ENCODE data around the gene AKAP5. TPM values are rescaled to one million over a fixed set of nuclear protein-coding genes. Genes with fewer than 3 reads are reported as not detected.

Gene AKAP5
- total RNA-seq, 3 donors from 2014 or later: 0.96 to 1.2 (median 0.98) TPM

DNA sequence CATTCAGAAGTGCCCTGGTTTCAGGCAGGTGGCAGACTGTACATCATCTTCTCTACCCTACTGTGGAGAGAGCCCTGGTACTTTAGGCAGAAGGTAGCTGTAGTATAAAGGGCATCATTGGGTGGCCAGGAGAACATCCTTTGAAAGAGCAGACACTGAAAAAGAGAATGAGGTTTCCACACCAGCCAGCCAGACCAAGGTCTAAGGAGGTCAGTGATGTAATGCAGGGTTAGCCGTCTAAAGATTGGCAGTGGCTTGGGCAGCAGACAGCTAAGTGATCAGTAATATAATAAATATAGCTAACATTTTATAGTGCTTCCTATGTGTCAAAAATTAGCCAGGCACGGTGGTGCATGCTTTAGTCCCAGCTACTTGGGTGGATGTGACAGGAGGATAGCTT is 26.3 kb downstream of the AKAP5 start:
- H3K27me3 ChIP-seq: no peaks in the 10 kb centered on the region
- H3K27ac ChIP-seq: no peak overlapping the region
- peaks cover 2% of the 10 kb centered on the region for H3K36me3 ChIP-seq
- no peaks in the 10 kb centered on the region for H3K4me1 ChIP-seq
- TF ChIP-seq POLR2AphosphoS5 (IDR thresholded peaks at IDR 0.05): no peak
- TF ChIP-seq, protein P1, sequence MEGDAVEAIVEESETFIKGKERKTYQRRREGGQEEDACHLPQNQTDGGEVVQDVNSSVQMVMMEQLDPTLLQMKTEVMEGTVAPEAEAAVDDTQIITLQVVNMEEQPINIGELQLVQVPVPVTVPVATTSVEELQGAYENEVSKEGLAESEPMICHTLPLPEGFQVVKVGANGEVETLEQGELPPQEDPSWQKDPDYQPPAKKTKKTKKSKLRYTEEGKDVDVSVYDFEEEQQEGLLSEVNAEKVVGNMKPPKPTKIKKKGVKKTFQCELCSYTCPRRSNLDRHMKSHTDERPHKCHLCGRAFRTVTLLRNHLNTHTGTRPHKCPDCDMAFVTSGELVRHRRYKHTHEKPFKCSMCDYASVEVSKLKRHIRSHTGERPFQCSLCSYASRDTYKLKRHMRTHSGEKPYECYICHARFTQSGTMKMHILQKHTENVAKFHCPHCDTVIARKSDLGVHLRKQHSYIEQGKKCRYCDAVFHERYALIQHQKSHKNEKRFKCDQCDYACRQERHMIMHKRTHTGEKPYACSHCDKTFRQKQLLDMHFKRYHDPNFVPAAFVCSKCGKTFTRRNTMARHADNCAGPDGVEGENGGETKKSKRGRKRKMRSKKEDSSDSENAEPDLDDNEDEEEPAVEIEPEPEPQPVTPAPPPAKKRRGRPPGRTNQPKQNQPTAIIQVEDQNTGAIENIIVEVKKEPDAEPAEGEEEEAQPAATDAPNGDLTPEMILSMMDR (IDR thresholded peaks at IDR 0.05): no peak
- no peak for TF ChIP-seq POLR2A (IDR thresholded peaks at IDR 0.05)
- no peak overlapping the region for H3K4me3 ChIP-seq
- H3K9me3 ChIP-seq: no peaks in the 10 kb centered on the region
- intact Hi-C loops (cut with DNase I; ENCODE audit: low total_unique reads): no loop called here
- DNase-seq (ENCODE audit: low spot score in 2 of 2): no peak

DNA sequence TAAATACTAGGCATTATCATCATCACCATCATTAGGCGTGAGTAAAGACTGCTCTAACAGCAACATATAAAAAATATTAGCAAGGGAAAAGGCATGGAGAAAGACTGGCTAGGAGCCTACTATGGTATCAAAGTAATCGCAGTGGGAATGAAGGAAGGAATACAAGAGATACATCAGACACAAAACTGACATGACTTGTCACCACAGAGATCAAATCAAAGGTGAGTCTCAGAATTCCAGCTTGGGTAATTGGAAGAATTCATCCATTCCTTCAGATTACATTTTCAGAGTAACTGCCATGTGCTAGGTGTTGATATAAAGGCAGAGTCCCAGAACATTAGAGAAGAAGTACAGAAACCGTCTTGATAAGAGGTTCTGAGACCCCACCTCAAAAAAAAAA is 28.2 kb downstream of the AKAP5 start:
- Histone ChIP-seq H3K36me3 (no peaks in the 10 kb centered on the region), H3K4me3 (no peak overlapping the region), H3K27ac (no peak overlapping the region), H3K4me1 (no peaks in the 10 kb centered on the region), H3K27me3 (no peaks in the 10 kb centered on the region), H3K9me3 (no peaks in the 10 kb centered on the region)
- DNase-seq (ENCODE audit: low spot score in 2 of 2): no peak
- intact Hi-C loops (cut with DNase I; ENCODE audit: low total_unique reads): no loop called here
- TF ChIP-seq, protein P1 (IDR thresholded peaks at IDR 0.05): no peak
- TF ChIP-seq POLR2A (IDR thresholded peaks at IDR 0.05) (no peak), POLR2AphosphoS5 (IDR thresholded peaks at IDR 0.05) (no peak)

DNA sequence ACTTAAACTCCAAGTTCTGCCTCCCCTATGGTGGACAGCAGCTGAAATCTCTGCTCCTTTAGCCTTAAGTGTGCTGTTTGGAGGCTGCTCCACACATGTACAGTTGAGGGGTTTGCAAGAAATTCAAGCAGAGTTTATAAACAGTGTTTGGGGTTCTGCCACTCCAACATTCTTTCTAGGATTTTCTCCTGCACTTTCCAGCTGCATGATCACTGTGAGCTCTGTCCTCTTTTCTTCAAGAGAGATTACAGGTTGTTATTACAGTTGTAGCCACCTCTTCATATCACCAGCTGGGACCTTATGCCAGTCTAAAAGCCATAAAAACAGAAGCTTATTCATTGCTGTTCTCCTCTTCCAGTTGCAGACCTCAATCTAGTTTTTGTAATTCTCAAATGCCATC is 30.0 kb downstream of the AKAP5 start:
- DNase-seq (ENCODE audit: low spot score in 2 of 2): no peak
- intact Hi-C loops (cut with DNase I; ENCODE audit: low total_unique reads): no loop called here
- no peak overlapping the region for H3K4me3 ChIP-seq
- no peaks in the 10 kb centered on the region for H3K36me3 ChIP-seq
- H3K4me1 ChIP-seq: no peaks in the 10 kb centered on the region
- H3K27me3 ChIP-seq: no peaks in the 10 kb centered on the region
- TF ChIP-seq POLR2AphosphoS5 (IDR thresholded peaks at IDR 0.05) (no peak), POLR2A (IDR thresholded peaks at IDR 0.05) (no peak)
- TF ChIP-seq, protein P1 (IDR thresholded peaks at IDR 0.05): no peak
- H3K9me3 ChIP-seq: no peaks in the 10 kb centered on the region
- no peak overlapping the region for H3K27ac ChIP-seq

DNA sequence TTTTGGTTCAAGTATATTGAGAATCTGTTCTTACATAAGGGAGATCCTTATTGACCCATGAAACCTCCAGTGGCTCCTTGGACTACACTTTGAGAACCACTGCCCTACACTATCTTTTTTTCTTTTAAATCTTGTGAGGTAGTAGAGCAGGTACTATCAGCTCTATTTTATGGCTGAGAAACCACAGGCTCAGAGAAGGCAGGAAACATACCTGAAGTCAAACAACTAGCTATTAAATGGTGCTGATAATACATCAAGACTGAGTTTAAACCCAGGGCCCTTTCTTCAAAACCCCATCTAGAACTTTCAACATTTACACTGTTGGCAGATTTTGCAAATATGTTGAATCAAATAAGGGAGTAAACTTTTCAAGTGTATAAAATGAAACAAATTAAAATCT is 31.5 kb downstream of the AKAP5 start:
- Histone ChIP-seq H3K9me3 (no peaks in the 10 kb centered on the region), H3K4me3 (no peak overlapping the region), H3K27ac (no peak overlapping the region), H3K4me1 (peaks cover 0 to 7% of the 10 kb centered on the region in 2 donors), H3K36me3 (no peaks in the 10 kb centered on the region), H3K27me3 (no peaks in the 10 kb centered on the region)
- intact Hi-C loops (cut with DNase I; ENCODE audit: low total_unique reads): no loop called here
- no peak for DNase-seq (ENCODE audit: low spot score in 2 of 2)
- TF ChIP-seq POLR2AphosphoS5 (IDR thresholded peaks at IDR 0.05): no peak
- no peak for TF ChIP-seq POLR2A (IDR thresholded peaks at IDR 0.05)
- TF ChIP-seq, protein P1 (IDR thresholded peaks at IDR 0.05): no peak

DNA sequence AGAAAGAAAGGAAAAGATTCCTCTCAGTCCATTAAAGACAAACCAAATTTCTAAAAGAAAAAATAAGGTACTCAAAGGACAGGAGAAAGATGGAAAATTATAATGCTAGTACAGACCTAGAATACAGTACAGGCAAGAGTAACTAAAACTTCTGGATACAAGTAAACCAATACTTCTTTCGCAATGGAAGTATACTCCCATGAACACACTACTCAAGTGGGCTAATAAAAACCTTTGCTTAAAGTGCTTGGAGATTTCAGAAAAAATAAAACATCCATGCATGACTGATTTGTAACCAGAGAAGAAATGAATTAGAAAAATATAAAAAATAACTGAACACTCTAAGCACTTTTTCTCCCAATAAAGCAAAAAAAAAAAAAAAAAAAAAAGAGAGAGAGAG is 34.8 kb downstream of the AKAP5 start:
- Histone ChIP-seq H3K9me3 (no peaks in the 10 kb centered on the region), H3K36me3 (no peaks in the 10 kb centered on the region), H3K27ac (no peak overlapping the region), H3K4me1 (peaks cover 0 to 15% of the 10 kb centered on the region in 2 donors), H3K4me3 (no peak overlapping the region), H3K27me3 (no peaks in the 10 kb centered on the region)
- intact Hi-C loops (cut with DNase I; ENCODE audit: low total_unique reads): no loop called here
- DNase-seq (ENCODE audit: low spot score in 2 of 2): no peak
- no peak for TF ChIP-seq POLR2AphosphoS5 (IDR thresholded peaks at IDR 0.05)
- TF ChIP-seq POLR2A (IDR thresholded peaks at IDR 0.05): no peak
- TF ChIP-seq, protein P1 (IDR thresholded peaks at IDR 0.05): no peak
